Measurements from ENCODE around the gene ABCB8. TPM values are rescaled to one million over a fixed set of nuclear protein-coding genes. Genes with fewer than 3 reads are reported as not detected.

Gene ABCB8
- total and polyA plus RNA-seq, 2 of the 8 experiments (the other 6 are each of a cell fraction or from before 2014, with no cell fraction given) = 17.7 to 27.0 TPM

- TF ChIP-seq CHD7 (IDR thresholded peaks at IDR 0.05; ENCODE audit: insufficient replicate concordance, low read length) = no peak
- no peak for TF ChIP-seq E2F6 (IDR thresholded peaks at IDR 0.05)
- TF ChIP-seq BRCA1 (IDR thresholded peaks at IDR 0.05; ENCODE audit: low read depth, low read length) = no peak
- no peak for TF ChIP-seq SP1 (IDR thresholded peaks at IDR 0.05; ENCODE audit: low read depth, low read length)
- no peak for TF ChIP-seq RAD21 (IDR thresholded peaks at IDR 0.05 in 1 of 2, conservative IDR thresholded peaks at IDR 0.05 in 1 of 2; ENCODE audit: low read depth in 2 of 2, low read length in 2 of 2)
- TF ChIP-seq YY1 (IDR thresholded peaks at IDR 0.05; ENCODE audit: low read depth, low read length) = no peak
- no peak for TF ChIP-seq CBX8 (IDR thresholded peaks at IDR 0.05; ENCODE audit: borderline replicate concordance, low read depth, low read length)
- TF ChIP-seq BACH1 (IDR thresholded peaks at IDR 0.05; ENCODE audit: low read length) = no peak
- no peak for TF ChIP-seq RBBP5 (IDR thresholded peaks at IDR 0.05; ENCODE audit: borderline replicate concordance, low read depth, low read length)
Measured at GRCh38 chr7:151024435-151025056, 3.7 kb upstream of the ABCB8 start, which contains the start of gene ATG9B (continued).
